Measurements from ENCODE around the gene NAV3.

NAV3 gene

DNA sequence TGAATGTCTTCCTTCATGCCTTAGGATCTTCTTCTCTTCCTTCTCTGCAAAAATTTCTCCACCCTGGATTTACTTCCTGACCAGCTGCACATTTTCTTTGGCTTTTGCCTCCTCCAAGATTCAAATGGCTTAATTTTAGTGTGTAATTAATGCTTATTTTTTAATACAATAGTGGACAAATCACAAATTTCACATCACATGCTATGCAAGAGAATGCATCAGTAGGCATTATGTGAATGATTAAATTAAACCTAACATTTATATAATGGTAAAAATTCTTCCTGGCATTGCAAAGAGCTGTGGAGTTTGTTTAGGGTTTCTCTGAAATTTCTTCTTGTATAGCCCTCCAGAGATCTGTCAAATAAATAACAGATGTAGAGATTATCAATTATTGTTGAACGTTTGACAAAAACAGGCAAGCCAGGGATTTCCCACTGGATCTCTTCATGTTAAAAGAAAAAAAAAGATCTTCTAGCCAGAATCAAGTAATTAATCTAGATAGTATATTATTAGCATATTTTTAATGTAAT, 84.4 kb downstream of the NAV3 start:
- TF ChIP-seq GABPA (IDR thresholded peaks at IDR 0.05; ENCODE audit: low read depth) (no peak), SPI1 (IDR thresholded peaks at IDR 0.05; ENCODE audit: borderline replicate concordance, low read depth) (no peak), POLR2AphosphoS5 (IDR thresholded peaks at IDR 0.05; ENCODE audit: low read depth) (no peak)
- TF ChIP-seq, protein P1, sequence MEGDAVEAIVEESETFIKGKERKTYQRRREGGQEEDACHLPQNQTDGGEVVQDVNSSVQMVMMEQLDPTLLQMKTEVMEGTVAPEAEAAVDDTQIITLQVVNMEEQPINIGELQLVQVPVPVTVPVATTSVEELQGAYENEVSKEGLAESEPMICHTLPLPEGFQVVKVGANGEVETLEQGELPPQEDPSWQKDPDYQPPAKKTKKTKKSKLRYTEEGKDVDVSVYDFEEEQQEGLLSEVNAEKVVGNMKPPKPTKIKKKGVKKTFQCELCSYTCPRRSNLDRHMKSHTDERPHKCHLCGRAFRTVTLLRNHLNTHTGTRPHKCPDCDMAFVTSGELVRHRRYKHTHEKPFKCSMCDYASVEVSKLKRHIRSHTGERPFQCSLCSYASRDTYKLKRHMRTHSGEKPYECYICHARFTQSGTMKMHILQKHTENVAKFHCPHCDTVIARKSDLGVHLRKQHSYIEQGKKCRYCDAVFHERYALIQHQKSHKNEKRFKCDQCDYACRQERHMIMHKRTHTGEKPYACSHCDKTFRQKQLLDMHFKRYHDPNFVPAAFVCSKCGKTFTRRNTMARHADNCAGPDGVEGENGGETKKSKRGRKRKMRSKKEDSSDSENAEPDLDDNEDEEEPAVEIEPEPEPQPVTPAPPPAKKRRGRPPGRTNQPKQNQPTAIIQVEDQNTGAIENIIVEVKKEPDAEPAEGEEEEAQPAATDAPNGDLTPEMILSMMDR (IDR thresholded peaks at IDR 0.05; ENCODE audit: insufficient read depth, low read length), result no peak
- TF ChIP-seq, protein P2, sequence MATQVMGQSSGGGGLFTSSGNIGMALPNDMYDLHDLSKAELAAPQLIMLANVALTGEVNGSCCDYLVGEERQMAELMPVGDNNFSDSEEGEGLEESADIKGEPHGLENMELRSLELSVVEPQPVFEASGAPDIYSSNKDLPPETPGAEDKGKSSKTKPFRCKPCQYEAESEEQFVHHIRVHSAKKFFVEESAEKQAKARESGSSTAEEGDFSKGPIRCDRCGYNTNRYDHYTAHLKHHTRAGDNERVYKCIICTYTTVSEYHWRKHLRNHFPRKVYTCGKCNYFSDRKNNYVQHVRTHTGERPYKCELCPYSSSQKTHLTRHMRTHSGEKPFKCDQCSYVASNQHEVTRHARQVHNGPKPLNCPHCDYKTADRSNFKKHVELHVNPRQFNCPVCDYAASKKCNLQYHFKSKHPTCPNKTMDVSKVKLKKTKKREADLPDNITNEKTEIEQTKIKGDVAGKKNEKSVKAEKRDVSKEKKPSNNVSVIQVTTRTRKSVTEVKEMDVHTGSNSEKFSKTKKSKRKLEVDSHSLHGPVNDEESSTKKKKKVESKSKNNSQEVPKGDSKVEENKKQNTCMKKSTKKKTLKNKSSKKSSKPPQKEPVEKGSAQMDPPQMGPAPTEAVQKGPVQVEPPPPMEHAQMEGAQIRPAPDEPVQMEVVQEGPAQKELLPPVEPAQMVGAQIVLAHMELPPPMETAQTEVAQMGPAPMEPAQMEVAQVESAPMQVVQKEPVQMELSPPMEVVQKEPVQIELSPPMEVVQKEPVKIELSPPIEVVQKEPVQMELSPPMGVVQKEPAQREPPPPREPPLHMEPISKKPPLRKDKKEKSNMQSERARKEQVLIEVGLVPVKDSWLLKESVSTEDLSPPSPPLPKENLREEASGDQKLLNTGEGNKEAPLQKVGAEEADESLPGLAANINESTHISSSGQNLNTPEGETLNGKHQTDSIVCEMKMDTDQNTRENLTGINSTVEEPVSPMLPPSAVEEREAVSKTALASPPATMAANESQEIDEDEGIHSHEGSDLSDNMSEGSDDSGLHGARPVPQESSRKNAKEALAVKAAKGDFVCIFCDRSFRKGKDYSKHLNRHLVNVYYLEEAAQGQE (IDR thresholded peaks at IDR 0.05; ENCODE audit: insufficient replicate concordance, low read depth), result no peak
- Histone ChIP-seq H3K27me3 (ENCODE audit: insufficient read depth, poor library complexity, severe bottlenecking) (no peaks in the 10 kb centered on the region), H3K4me3 (replicated peaks; ENCODE audit: insufficient read depth, low read length) (no peak overlapping the region), H3K27ac (replicated peaks) (no peak overlapping the region)
- no peak for DNase-seq (ENCODE audit: low read depth in 1 of 2, low spot score in 1 of 2)

DNA sequence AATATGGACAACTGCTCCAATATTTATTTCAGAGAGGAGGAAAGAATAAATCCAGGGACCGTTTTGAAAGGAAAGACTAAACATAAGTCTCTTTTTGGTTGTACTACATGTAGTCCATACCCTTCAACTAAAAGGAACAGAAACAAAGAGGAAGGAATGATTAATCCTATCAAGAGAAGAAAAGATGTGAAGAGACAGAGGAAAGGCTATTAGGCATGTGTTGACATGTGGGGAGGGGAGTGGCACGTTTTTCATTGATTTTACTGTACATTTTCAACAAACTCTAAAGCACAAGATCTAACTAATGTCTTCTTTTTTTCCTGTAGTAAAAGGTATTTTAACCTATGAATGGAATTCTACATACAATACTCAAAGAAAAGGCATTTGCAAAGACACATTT, 85.6 kb downstream of the NAV3 start:
- H3K27ac ChIP-seq (replicated peaks), result no peak overlapping the region
- TF ChIP-seq, protein P2 (IDR thresholded peaks at IDR 0.05; ENCODE audit: insufficient replicate concordance, low read depth), result no peak
- no peak for TF ChIP-seq GABPA (IDR thresholded peaks at IDR 0.05; ENCODE audit: low read depth)
- TF ChIP-seq, protein P1 (IDR thresholded peaks at IDR 0.05; ENCODE audit: insufficient read depth, low read length), result no peak
- no peak for TF ChIP-seq SPI1 (IDR thresholded peaks at IDR 0.05; ENCODE audit: borderline replicate concordance, low read depth)
- TF ChIP-seq POLR2AphosphoS5 (IDR thresholded peaks at IDR 0.05; ENCODE audit: low read depth), result no peak
- no peak for DNase-seq (ENCODE audit: low read depth in 1 of 2, low spot score in 1 of 2)

DNA sequence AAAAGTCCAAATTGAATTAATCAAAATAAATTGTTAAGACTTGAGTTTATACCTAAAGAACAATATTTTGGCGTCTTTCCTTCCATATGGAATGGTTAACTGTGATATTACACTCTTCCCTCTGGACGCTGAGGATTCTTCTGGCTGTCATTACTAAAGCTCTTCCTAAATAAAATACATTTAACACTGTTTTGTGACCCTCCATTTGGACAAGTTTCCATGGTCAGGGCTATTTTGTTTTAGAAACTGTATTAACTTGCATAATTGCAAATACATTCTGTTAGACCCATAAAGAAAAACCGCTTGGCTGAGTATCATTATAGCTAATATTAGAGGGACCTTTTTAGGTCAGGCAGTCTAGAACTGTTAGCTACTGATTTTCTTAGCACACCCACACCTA, 87.4 kb downstream of the NAV3 start:
- Histone ChIP-seq H3K4me3 (replicated peaks; ENCODE audit: insufficient read depth, low read length) (no peak overlapping the region), H3K27me3 (ENCODE audit: insufficient read depth, poor library complexity, severe bottlenecking) (no peaks in the 10 kb centered on the region), H3K27ac (replicated peaks) (no peak overlapping the region)
- TF ChIP-seq, protein P1 (IDR thresholded peaks at IDR 0.05; ENCODE audit: insufficient read depth, low read length), result no peak
- TF ChIP-seq SPI1 (IDR thresholded peaks at IDR 0.05; ENCODE audit: borderline replicate concordance, low read depth), result no peak
- no peak for TF ChIP-seq GABPA (IDR thresholded peaks at IDR 0.05; ENCODE audit: low read depth)
- no peak for TF ChIP-seq POLR2AphosphoS5 (IDR thresholded peaks at IDR 0.05; ENCODE audit: low read depth)
- TF ChIP-seq, protein P2 (IDR thresholded peaks at IDR 0.05; ENCODE audit: insufficient replicate concordance, low read depth), result no peak
- DNase-seq (ENCODE audit: low read depth in 1 of 2, low spot score in 1 of 2), result no peak

More for the DNA sequence above, 85.6 kb downstream of the NAV3 start:
- H3K27me3 ChIP-seq (ENCODE audit: insufficient read depth, poor library complexity, severe bottlenecking), result no peaks in the 10 kb centered on the region
- no peak overlapping the region for H3K4me3 ChIP-seq (replicated peaks; ENCODE audit: insufficient read depth, low read length)

Measured in HL-60 (cell line).